Caco-2 (cell line): Measurements from ENCODE around the gene TF. TPM values are rescaled to one million over a fixed set of nuclear protein-coding genes. Genes with fewer than 3 reads are reported as not detected.
"Not testable (repeated sequence)": the region's sequence is repeated elsewhere in the genome, so short reads cannot be mapped to it uniquely, and the experiment has no call there.

ENCODE experiments used
- BruUV-seq: library from RNA; stranded (reverse); fragments of 400-500 nt; replicated peaks from 2 replicates; lab custom pipeline; 2021; lab: Mats Ljungman, UMichigan
- CTCF ChIA-PET: fragments of 300-600 bp; sonication (Branson Sonifier 250); formaldehyde crosslinking; loops from one replicate; lab custom pipeline; 2022; ENCODE audit warnings: antibody characterized with exemption; lab: Charles Lee
- POLR2A ChIA-PET: fragments of 300-600 bp; sonication (Branson Sonifier 250); formaldehyde crosslinking; loops from one replicate; lab custom pipeline; 2022; ENCODE audit warnings: antibody characterized with exemption; lab: Charles Lee
- DNase-seq, 2 experiments: peaks; one replicate each; pipeline versions ENCODE4 v3.0.0 to v3.0.0-alpha.2; 2020 to 2022
- H3K27me3 ChIP-seq: replicated peaks from 2 replicates; pipeline ENCODE4 v1.6.0; 2011; ENCODE audit warnings: low read length; ENCODE audit not compliant: control insufficient read depth, insufficient read depth
- H3K36me3 ChIP-seq: 2 replicates; pipeline ENCODE4 v1.5.1; 2011; ENCODE audit warnings: low read length; ENCODE audit not compliant: control insufficient read depth, insufficient read depth
- H3K4me1 ChIP-seq: fragments of 250-450 bp; sonication (Bioruptor Pico); 2 replicates; pipeline ENCODE4 v1.5.1; 2020; ENCODE audit warnings: mild to moderate bottlenecking
- H3K4me3 ChIP-seq: 2 replicates; pipeline ENCODE4 v1.5.1; 2011; ENCODE audit warnings: low read depth, mild to moderate bottlenecking, control low read depth, low read length
- H3K9me3 ChIP-seq: fragments of 250-450 bp; sonication (Bioruptor Pico); 2 replicates; pipeline ENCODE4 v1.5.1; 2020; ENCODE audit warnings: mild to moderate bottlenecking, moderate library complexity
- H3K27ac Mint-ChIP-seq: one replicate; pipeline ENCODE4 v1.8.0; 2022; ENCODE audit warnings: mixed read lengths; ENCODE audit not compliant: unreplicated experiment
- H3K27me3 Mint-ChIP-seq: one replicate; pipeline ENCODE4 v1.8.0; 2022; ENCODE audit warnings: mixed read lengths; ENCODE audit not compliant: insufficient read depth, unreplicated experiment
- H3K36me3 Mint-ChIP-seq: one replicate; pipeline ENCODE4 v1.8.0; 2022; ENCODE audit warnings: mild to moderate bottlenecking, mixed read lengths; ENCODE audit not compliant: insufficient read depth, unreplicated experiment
- H3K4me1 Mint-ChIP-seq: one replicate; pipeline ENCODE4 v1.8.0; 2022; ENCODE audit warnings: low read depth, mixed read lengths; ENCODE audit not compliant: unreplicated experiment
- H3K4me3 Mint-ChIP-seq: one replicate; pipeline ENCODE4 v1.8.0; 2022; ENCODE audit warnings: mild to moderate bottlenecking, moderate library complexity, mixed read lengths; ENCODE audit not compliant: unreplicated experiment
- H3K9me3 Mint-ChIP-seq: one replicate; pipeline ENCODE4 v1.8.0; 2022; ENCODE audit warnings: mixed read lengths; ENCODE audit not compliant: unreplicated experiment
- intact Hi-C: fragments of 100-400 bp; cut with micrococcal nuclease; formaldehyde crosslinking; loops from one replicate; pipeline ENCODE4 v1.10.0; 2022; ENCODE audit not compliant: unreplicated experiment
- total RNA-seq: library from RNA; stranded (reverse); gene quantifications from 2 replicates; pipeline ENCODE4 v1.2.3, GENCODE V29; 2022
- TF ChIP-seq, protein P1 (sequence below), 2 experiments: fragments of 200-600 bp in 1 of 2; IDR thresholded peaks; 1 replicate in 1 of 2; 2 replicates in 1 of 2; pipeline versions ENCODE4 v1.5.1 to v1.8.0; 2011 to 2022; ENCODE audit warnings: antibody characterized with exemption in 1 of 2, control low read depth in 1 of 2, inconsistent platforms in 1 of 2, low read depth in 1 of 2, low read length in 1 of 2, mild to moderate bottlenecking in 1 of 2, moderate library complexity in 1 of 2; ENCODE audit not compliant: insufficient read depth in 1 of 2, severe bottlenecking in 1 of 2, unreplicated experiment in 1 of 2

Gene TF
- total RNA-seq, 1 experiment from 2014 or later: 23.4 TPM

DNA sequence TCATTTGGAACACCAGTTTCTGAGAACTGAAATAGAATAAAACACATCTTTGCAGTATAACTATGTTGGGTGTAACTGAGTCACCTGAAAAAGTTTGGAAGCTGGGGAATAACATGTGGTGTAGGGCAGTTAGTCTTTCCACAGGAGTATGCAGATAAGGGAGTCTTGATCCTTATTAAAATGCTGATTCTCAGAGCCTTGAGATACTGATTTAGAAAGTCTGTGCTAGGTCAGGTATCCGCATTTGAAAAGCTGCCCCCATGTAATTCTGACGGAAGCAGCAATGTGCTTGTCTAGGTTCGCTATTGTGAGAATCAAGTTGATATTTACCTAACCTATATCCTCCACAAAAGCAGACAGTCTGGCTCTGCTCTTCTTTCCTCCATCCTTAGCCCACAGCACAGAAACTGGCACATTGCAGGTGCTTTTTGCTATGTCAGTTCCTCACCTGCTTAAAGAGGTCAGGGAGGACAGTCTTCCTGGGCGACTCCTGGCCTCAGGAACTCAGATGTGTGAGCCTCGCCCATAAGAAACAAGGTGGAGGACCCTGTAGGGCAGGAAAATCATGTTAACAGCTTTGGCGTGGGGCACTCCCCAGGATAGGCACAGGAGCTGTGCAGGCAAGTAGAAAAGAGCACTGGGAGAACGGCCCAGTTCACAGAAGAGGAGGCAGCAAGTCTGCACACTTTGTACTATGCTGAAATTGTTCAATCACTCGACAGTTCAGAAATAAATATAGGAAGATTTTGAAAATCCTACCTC lies 31.8 kb downstream of the TF start:
- no TSS peak for BruUV-seq
- H3K36me3 ChIP-seq: no peaks in the 10 kb centered on the region

GRCh38 chr3:133779626-133780203 lies 33.5 kb downstream of the TF start:
- H3K4me1 Mint-ChIP-seq: no peaks in the 10 kb centered on the region
- no peaks in the 10 kb centered on the region for H3K9me3 ChIP-seq
- no peaks in the 10 kb centered on the region for H3K9me3 Mint-ChIP-seq
- H3K27me3 Mint-ChIP-seq: no peaks in the 10 kb centered on the region
- no peak for DNase-seq
- no peak overlapping the region for H3K4me3 Mint-ChIP-seq
- no peaks in the 10 kb centered on the region for H3K36me3 ChIP-seq
- no TSS peak for BruUV-seq
- ChIA-PET CTCF (no interaction called here), POLR2A (no interaction called here)
- intact Hi-C loops: no loop called here
- H3K4me3 ChIP-seq: no peak overlapping the region
- H3K4me1 ChIP-seq: no peaks in the 10 kb centered on the region
- H3K36me3 Mint-ChIP-seq: no peaks in the 10 kb centered on the region
- TF ChIP-seq, protein P1, sequence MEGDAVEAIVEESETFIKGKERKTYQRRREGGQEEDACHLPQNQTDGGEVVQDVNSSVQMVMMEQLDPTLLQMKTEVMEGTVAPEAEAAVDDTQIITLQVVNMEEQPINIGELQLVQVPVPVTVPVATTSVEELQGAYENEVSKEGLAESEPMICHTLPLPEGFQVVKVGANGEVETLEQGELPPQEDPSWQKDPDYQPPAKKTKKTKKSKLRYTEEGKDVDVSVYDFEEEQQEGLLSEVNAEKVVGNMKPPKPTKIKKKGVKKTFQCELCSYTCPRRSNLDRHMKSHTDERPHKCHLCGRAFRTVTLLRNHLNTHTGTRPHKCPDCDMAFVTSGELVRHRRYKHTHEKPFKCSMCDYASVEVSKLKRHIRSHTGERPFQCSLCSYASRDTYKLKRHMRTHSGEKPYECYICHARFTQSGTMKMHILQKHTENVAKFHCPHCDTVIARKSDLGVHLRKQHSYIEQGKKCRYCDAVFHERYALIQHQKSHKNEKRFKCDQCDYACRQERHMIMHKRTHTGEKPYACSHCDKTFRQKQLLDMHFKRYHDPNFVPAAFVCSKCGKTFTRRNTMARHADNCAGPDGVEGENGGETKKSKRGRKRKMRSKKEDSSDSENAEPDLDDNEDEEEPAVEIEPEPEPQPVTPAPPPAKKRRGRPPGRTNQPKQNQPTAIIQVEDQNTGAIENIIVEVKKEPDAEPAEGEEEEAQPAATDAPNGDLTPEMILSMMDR (IDR thresholded peaks at IDR 0.05; ENCODE audit: insufficient read depth in 1 of 2, low read depth in 1 of 2, low read length in 1 of 2, severe bottlenecking in 1 of 2, unreplicated experiment in 1 of 2): no peak
- H3K27ac Mint-ChIP-seq: no peak overlapping the region
- no peaks in the 10 kb centered on the region for H3K27me3 ChIP-seq

More for the DNA sequence above, 31.8 kb downstream of the TF start:
- Histone ChIP-seq H3K27me3 (no peaks in the 10 kb centered on the region), H3K4me3 (no peak overlapping the region), H3K4me1 (no peaks in the 10 kb centered on the region), H3K9me3 (no peaks in the 10 kb centered on the region)
- ChIA-PET CTCF (interaction anchor here (1.9 kb wide), 1 partner anchor 116 kb away, joined by 4 read pairs; the partner anchor contains the start of gene TOPBP1), POLR2A (no interaction called here)
- no peaks in the 10 kb centered on the region for H3K27me3 Mint-ChIP-seq
- H3K9me3 Mint-ChIP-seq: no peaks in the 10 kb centered on the region
- no peak for DNase-seq
- H3K4me3 Mint-ChIP-seq: no peak overlapping the region
- intact Hi-C loops: no loop called here
- no peaks in the 10 kb centered on the region for H3K36me3 Mint-ChIP-seq
- no peaks in the 10 kb centered on the region for H3K4me1 Mint-ChIP-seq
- H3K27ac Mint-ChIP-seq: no peak overlapping the region
- TF ChIP-seq, protein P1 (IDR thresholded peaks at IDR 0.05; ENCODE audit: insufficient read depth in 1 of 2, low read depth in 1 of 2, low read length in 1 of 2, severe bottlenecking in 1 of 2, unreplicated experiment in 1 of 2): no peak

DNA sequence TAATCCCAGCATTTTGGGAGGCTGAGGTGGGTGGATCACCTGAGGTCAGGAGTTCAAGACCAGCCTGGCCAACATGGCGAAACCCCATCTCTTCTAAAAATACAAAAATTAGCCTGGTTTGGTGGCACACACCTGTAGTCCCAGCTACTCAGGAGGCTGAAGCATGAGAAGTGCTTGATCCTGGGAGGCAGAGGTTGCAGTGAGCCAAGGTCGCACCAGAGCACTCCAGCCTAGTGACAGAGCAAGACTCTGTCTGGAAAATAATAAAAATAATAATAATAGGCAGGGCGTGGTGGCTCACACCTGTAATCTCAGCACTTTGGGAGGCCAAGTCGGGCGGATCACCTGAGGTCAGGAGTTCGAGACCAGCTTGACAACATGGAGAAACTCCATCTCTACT lies 34.6 kb downstream of the TF start:
- H3K36me3 Mint-ChIP-seq, H3K27me3 Mint-ChIP-seq, H3K9me3 ChIP-seq, H3K27me3 ChIP-seq, CTCF ChIA-PET, POLR2A ChIA-PET, BruUV-seq, H3K9me3 Mint-ChIP-seq, H3K27ac Mint-ChIP-seq, H3K4me1 Mint-ChIP-seq, DNase-seq, H3K4me1 ChIP-seq, H3K4me3 ChIP-seq, intact Hi-C loops, H3K4me3 Mint-ChIP-seq, H3K36me3 ChIP-seq: not testable (repeated sequence)
